ENCODE results near the gene ETV3. TPM values are rescaled to one million over a fixed set of nuclear protein-coding genes. Genes with fewer than 3 reads are reported as not detected.
A peak's percentile ranks its signal among the peaks of the same experiment; 100 is the strongest.
"Not testable (repeated sequence)": the region's sequence is repeated elsewhere in the genome, so short reads cannot be mapped to it uniquely, and the experiment has no call there.

Gene ETV3
- total RNA-seq (10 to 100 TPM; 16.3 to 22.7 (median 19.3) TPM), polyA plus RNA-seq (10 to 100 TPM in 1 of 3 donors, 1 to 10 TPM in 2; 5.5 to 16.0 (median 9.4) TPM)
- long read RNA-seq, donor 1, result 0 reads
- long read RNA-seq, donor 2, full-length matches to known transcripts, result 1 of 1 reads
- long read RNA-seq, donor 2, partial matches to known transcripts, result 0 of 1 reads
- long read RNA-seq, donor 2, other reads (novel, unspliced or antisense), result 0 of 1 reads

DNA sequence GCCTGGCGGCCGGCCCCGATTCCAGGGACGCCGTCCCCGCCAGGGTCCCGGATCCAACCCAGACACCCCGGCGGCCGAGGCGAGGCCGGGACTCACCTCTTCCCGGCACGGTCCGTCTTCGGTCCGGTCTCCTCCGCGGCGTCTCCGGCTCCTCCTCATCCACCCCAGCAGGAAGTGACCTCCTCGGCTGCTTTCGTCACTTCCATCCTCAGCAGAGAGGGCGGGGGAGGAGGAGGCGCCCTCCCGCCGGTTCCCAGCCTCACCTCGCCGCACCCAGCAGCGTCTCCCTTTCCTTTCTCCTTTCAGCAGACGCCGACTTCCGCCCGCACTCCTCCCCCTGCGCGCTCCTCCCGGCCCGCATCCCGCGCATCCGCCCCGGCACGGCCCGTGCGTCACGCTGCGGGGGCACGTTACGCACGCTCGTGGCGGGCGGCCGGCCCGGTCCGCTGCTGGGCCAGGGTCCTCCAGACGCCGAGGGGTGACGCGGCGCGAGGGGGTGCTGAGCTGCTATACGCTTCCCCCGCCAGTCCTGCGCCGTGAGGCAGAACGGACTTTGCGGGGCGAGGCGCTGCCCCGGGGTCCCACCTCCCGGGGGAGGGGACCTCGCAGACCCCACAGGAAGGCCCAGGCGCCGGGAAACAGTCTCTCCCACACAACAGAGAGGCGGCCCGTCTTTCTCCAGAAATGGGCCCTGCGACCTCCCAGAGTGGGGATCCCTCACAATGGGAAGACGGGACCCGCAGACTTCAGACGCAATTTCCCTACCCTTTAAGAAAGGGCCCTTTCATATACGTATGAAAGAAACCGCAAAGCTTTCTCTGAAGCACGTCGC is at the start of gene ETV3:
TSS of gene ETV3 (minus strand) at position 176 of the 832 bp plus-strand sequence. CDS start 2,043 bp downstream, outside the sequence.
- WGBS, 3 donors, result 0% methylated on average over 67 to 85 of the region's 85 CpGs
- no peaks in the 10 kb centered on the region for H3K9me3 ChIP-seq
- peak; percentile 88 to 94 for DNase-seq
- intact Hi-C loops (cut with DNase I), result no loop called here
- peaks cover 9 to 28% of the 10 kb centered on the region in 2 donors for H3K36me3 ChIP-seq (ENCODE audit: insufficient read depth in 1 of 2, low read depth in 1 of 2)
- TF ChIP-seq, protein P1, sequence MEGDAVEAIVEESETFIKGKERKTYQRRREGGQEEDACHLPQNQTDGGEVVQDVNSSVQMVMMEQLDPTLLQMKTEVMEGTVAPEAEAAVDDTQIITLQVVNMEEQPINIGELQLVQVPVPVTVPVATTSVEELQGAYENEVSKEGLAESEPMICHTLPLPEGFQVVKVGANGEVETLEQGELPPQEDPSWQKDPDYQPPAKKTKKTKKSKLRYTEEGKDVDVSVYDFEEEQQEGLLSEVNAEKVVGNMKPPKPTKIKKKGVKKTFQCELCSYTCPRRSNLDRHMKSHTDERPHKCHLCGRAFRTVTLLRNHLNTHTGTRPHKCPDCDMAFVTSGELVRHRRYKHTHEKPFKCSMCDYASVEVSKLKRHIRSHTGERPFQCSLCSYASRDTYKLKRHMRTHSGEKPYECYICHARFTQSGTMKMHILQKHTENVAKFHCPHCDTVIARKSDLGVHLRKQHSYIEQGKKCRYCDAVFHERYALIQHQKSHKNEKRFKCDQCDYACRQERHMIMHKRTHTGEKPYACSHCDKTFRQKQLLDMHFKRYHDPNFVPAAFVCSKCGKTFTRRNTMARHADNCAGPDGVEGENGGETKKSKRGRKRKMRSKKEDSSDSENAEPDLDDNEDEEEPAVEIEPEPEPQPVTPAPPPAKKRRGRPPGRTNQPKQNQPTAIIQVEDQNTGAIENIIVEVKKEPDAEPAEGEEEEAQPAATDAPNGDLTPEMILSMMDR (IDR thresholded peaks at IDR 0.05), result no peak
- H3K27ac ChIP-seq, result peak within 1 kb of the TSS; percentile 92
- H3K4me3 ChIP-seq, result peak within 1 kb of the TSS; percentile 97
- no peaks in the 10 kb centered on the region for H3K27me3 ChIP-seq (ENCODE audit: insufficient read depth in 3 of 3, low read length in 2 of 3)
- peak; percentile 96 to 97 (median 97) for ATAC-seq
- H3K4me1 ChIP-seq, result peaks cover 20% of the 10 kb centered on the region

DNA sequence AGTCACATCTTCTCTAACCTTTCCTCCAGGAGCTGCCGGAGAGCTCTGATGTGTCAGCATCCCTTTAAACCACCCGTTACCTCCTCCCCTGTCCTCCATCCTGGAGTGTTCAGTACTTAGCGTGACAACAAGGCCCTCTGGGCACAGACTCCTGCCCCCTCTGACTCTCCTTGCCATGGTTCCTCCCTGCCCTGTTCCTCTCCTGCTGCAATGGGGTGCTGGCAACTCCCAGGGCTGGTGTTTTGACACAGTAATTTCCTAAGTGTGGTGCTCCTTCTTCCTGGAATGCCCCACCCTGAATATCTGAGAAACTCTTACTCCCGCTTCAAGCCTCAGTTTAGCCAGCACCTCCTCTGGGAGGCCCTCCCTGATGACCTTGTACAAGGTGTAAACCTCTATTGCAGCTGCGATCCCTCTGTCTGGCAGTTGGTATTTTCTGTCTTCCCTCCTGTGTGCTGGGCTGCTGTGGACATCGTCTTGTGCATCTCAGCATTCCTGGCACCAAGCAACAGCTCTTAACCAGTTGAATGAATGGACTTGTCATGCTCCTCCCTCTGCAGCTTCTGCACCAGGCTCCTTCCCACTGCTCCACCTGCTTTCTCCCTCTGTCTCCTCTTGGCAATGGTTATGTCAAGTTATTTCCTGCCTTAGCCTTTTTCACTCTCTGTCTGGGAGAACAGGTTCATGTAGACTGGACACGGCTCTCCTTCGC is 48.2 kb upstream of the ETV3 start:
- intact Hi-C loops (cut with DNase I), result no loop called here
- WGBS, 3 donors, result 71 to 75% (median 74%) methylated on average over 8 of the region's 8 CpGs
- no peak for DNase-seq
- Histone ChIP-seq H3K4me1 (no peaks in the 10 kb centered on the region), H3K9me3 (no peaks in the 10 kb centered on the region), H3K27ac (no peak overlapping the region), H3K4me3 (no peak overlapping the region), H3K36me3 (ENCODE audit: insufficient read depth in 1 of 2, low read depth in 1 of 2) (no peaks in the 10 kb centered on the region), H3K27me3 (ENCODE audit: insufficient read depth in 3 of 3, low read length in 2 of 3) (peaks cover 0 to 9% (median 0%) of the 10 kb centered on the region in 3 donors)
- TF ChIP-seq, protein P1 (IDR thresholded peaks at IDR 0.05), result no peak
- ATAC-seq, result no peak

DNA sequence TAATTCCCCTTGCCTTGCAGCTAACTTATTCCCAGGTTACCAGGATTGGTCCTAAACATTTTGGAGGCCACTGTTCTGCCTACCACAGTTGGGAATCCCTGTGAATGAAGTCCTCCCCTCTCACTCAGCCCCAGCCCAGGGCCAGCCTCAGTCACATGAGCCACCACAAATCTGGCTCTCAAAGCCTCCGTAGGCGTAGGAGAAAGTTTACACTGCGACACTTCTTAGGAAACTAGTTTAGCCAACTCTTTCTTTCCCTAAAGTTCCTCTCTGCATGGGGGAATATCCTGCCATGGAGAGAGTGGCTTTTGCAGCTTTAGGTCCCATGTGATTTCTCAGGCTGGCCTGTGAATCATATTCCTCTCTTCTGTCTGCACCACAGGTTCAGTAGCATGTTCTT is 45.7 kb upstream of the ETV3 start:
- Histone ChIP-seq H3K27ac (no peak overlapping the region), H3K4me1 (no peaks in the 10 kb centered on the region), H3K9me3 (no peaks in the 10 kb centered on the region), H3K4me3 (no peak overlapping the region), H3K36me3 (ENCODE audit: insufficient read depth in 1 of 2, low read depth in 1 of 2) (no peaks in the 10 kb centered on the region), H3K27me3 (ENCODE audit: insufficient read depth in 3 of 3, low read length in 2 of 3) (peaks cover 0 to 13% (median 0%) of the 10 kb centered on the region in 3 donors)
- DNase-seq, result no peak
- intact Hi-C loops (cut with DNase I), result no loop called here
- WGBS, 3 donors, result 54 to 78% (median 66%) methylated on average over 3 of the region's 3 CpGs
- TF ChIP-seq, protein P1 (IDR thresholded peaks at IDR 0.05), result no peak
- no peak for ATAC-seq

DNA sequence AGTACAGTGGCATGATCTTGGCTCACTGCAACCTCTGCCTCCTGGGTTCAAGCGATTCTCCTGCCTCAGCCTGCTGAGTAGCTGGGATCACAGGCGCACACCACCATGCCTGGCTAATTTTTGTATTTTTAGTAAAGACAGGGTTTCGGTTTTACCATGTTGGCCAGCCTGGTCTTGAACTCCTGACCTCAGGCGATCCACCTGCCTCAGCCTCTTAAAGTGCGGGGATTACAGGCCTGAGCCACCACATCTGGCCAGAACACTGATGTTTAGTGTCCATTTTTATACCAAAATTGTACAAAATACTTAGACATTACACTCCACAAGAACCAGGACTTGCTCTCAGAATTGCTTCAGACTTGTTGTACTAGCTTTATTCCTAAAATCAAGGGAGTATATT is 44.2 kb upstream of the ETV3 start:
- H3K9me3 ChIP-seq; intact Hi-C loops (cut with DNase I); H3K36me3 ChIP-seq (ENCODE audit: insufficient read depth in 1 of 2, low read depth in 1 of 2); H3K4me1 ChIP-seq; H3K4me3 ChIP-seq; ATAC-seq; DNase-seq; H3K27ac ChIP-seq: not testable (repeated sequence)
- peaks cover 0 to 13% (median 0%) of the 10 kb centered on the region in 3 donors for H3K27me3 ChIP-seq (ENCODE audit: insufficient read depth in 3 of 3, low read length in 2 of 3)
- 75 to 85% (median 81%) methylated on average over 5 of the region's 5 CpGs for WGBS, 3 donors

DNA sequence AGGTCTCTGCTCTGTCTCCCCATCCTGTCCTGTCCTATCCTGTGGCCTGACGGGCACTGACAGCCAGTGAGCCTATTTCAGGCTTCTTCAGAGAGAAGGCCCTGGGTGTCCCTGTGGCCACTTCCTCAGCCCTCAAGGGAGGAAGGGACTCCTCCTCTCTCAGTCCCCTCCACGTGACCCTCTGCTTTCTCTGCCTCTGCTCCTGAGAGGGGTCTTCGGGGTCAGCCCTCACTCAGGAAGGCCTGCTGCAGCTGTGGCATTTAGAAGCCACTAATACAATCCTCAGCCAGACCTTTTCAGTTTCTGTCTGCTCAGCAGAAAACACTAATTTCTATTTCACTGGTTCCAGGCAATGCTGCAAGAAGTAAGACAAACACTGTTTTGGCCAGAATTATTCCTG is 43.6 kb upstream of the ETV3 start:
- Histone ChIP-seq H3K27ac (no peak overlapping the region), H3K4me1 (no peaks in the 10 kb centered on the region), H3K36me3 (ENCODE audit: insufficient read depth in 1 of 2, low read depth in 1 of 2) (no peaks in the 10 kb centered on the region), H3K4me3 (no peak overlapping the region), H3K27me3 (ENCODE audit: insufficient read depth in 3 of 3, low read length in 2 of 3) (peaks cover 0 to 13% (median 0%) of the 10 kb centered on the region in 3 donors), H3K9me3 (no peaks in the 10 kb centered on the region)
- intact Hi-C loops (cut with DNase I), result no loop called here
- no peak for DNase-seq
- TF ChIP-seq, protein P1 (IDR thresholded peaks at IDR 0.05), result no peak
- WGBS, 3 donors, result 55 to 72% (median 58%) methylated on average over 3 of the region's 3 CpGs
- ATAC-seq, result no peak
